ENCODE measurements around the gene NETO2. TPM values are rescaled to one million over a fixed set of nuclear protein-coding genes. Genes with fewer than 3 reads are reported as not detected.
"Not testable (repeated sequence)": the region's sequence is repeated elsewhere in the genome, so short reads cannot be mapped to it uniquely, and the experiment has no call there.

Gene NETO2
- total RNA-seq, 1 donor from 2014 or later = 14.7 TPM

- no peak for DNase-seq (ENCODE audit: low spot score)
Measured at GRCh38 chr16:47136099-47136842, 7.5 kb downstream of the NETO2 start.

- DNase-seq (ENCODE audit: low spot score) = no peak
Measured at GRCh38 chr16:47134550-47134949, 9.2 kb downstream of the NETO2 start.

GRCh38 chr16:47132308-47132707 lies 11.4 kb downstream of the NETO2 start:
- no peak for DNase-seq (ENCODE audit: low spot score)

GRCh38 chr16:47129755-47130435 lies 13.8 kb downstream of the NETO2 start:
- DNase-seq (ENCODE audit: low spot score) = no peak

- no peak for DNase-seq (ENCODE audit: low spot score)
Measured at GRCh38 chr16:47127541-47127940, 16.2 kb downstream of the NETO2 start.

- no peak for DNase-seq (ENCODE audit: low spot score)
Measured at GRCh38 chr16:47125757-47126156, 18.0 kb downstream of the NETO2 start.

- no peak for DNase-seq (ENCODE audit: low spot score)
Measured at GRCh38 chr16:47113130-47113529, 30.6 kb downstream of the NETO2 start.

GRCh38 chr16:47110939-47111338 lies 32.8 kb downstream of the NETO2 start:
- no peak for DNase-seq (ENCODE audit: low spot score)

GRCh38 chr16:47109361-47109760 lies 34.4 kb downstream of the NETO2 start:
- DNase-seq (ENCODE audit: low spot score) = no peak

GRCh38 chr16:47102921-47103320 lies 40.8 kb downstream of the NETO2 start:
- not testable (repeated sequence) for DNase-seq (ENCODE audit: low spot score)

GRCh38 chr16:47097154-47097553 lies 46.6 kb downstream of the NETO2 start:
- not testable (repeated sequence) for DNase-seq (ENCODE audit: low spot score)

- no peak for DNase-seq (ENCODE audit: low spot score)
Measured at GRCh38 chr16:47096297-47096696, 47.4 kb downstream of the NETO2 start.

GRCh38 chr16:47084198-47084597 lies 59.5 kb downstream of the NETO2 start:
- DNase-seq (ENCODE audit: low spot score) = no peak

- no peak for DNase-seq (ENCODE audit: low spot score)
Measured at GRCh38 chr16:47082099-47082865, 61.5 kb downstream of the NETO2 start.

- no peak for DNase-seq (ENCODE audit: low spot score)
Measured at GRCh38 chr16:47081115-47081514, 62.6 kb downstream of the NETO2 start.

- no peak for DNase-seq (ENCODE audit: low spot score)
Measured at GRCh38 chr16:47079860-47080259, 63.9 kb downstream of the NETO2 start.

GRCh38 chr16:47073223-47074155 lies 70.3 kb downstream of the NETO2 start:
- DNase-seq (ENCODE audit: low spot score) = no peak

- DNase-seq (ENCODE audit: low spot score) = no peak
Measured at GRCh38 chr16:47072158-47072557, 71.6 kb downstream of the NETO2 start.

GRCh38 chr16:47069841-47070584 lies 73.7 kb downstream of the NETO2 start:
- DNase-seq (ENCODE audit: low spot score) = no peak

- no peak for DNase-seq (ENCODE audit: low spot score)
Measured at GRCh38 chr16:47069313-47069712, 74.4 kb downstream of the NETO2 start.

- DNase-seq (ENCODE audit: low spot score) = no peak
Measured at GRCh38 chr16:47067203-47067602, 76.5 kb downstream of the NETO2 start.
